Esophagus mucosa (tissue), 1 donor: Measurements from ENCODE around the gene HNRNPA2B1. TPM values are rescaled to one million over a fixed set of nuclear protein-coding genes. Genes with fewer than 3 reads are reported as not detected.
"Not testable (repeated sequence)": the region's sequence is repeated elsewhere in the genome, so short reads cannot be mapped to it uniquely, and the experiment has no call there.

Source experiments
- ATAC-seq: fragments of 200-7000 bp; cut with Tn5 transposase; one replicate; pipeline ENCODE4 v1.9.1; 2020
- total RNA-seq: library from RNA; stranded (reverse); gene quantifications from one replicate; pipeline ENCODE4 v1.2.4, GENCODE V29; 2023
- donor health status: DM: yes; HTN: yes; CAD: no.

Gene HNRNPA2B1
- total RNA-seq, 1 donor from 2014 or later = 231 TPM

- no peak for ATAC-seq
Measured at GRCh38 chr7:26198133-26198780, 2.3 kb downstream of the HNRNPA2B1 start.

- no peak for ATAC-seq
Measured at GRCh38 chr7:26197153-26198115, 3.1 kb downstream of the HNRNPA2B1 start.

GRCh38 chr7:26195867-26196657 is 4.5 kb downstream of the HNRNPA2B1 start:
- no peak for ATAC-seq

GRCh38 chr7:26195182-26195581 is 5.4 kb downstream of the HNRNPA2B1 start:
- no peak for ATAC-seq

GRCh38 chr7:26194764-26195163 is 5.8 kb downstream of the HNRNPA2B1 start:
- not testable (repeated sequence) for ATAC-seq

- no peak for ATAC-seq
Measured at GRCh38 chr7:26193432-26194207, 6.9 kb downstream of the HNRNPA2B1 start.

- ATAC-seq = no peak
Measured at GRCh38 chr7:26192485-26193087, 8.0 kb downstream of the HNRNPA2B1 start.

- no peak for ATAC-seq
Measured at GRCh38 chr7:26191974-26192479, 8.5 kb downstream of the HNRNPA2B1 start.

GRCh38 chr7:26191233-26191973 is 9.1 kb downstream of the HNRNPA2B1 start:
- ATAC-seq = no peak

- no peak for ATAC-seq
Measured at GRCh38 chr7:26190417-26190869, 10.1 kb downstream of the HNRNPA2B1 start.

- ATAC-seq = no peak
Measured at GRCh38 chr7:26189697-26190096, 10.8 kb downstream of the HNRNPA2B1 start.

GRCh38 chr7:26188957-26189541 is 11.5 kb downstream of the HNRNPA2B1 start:
- ATAC-seq = no peak

GRCh38 chr7:26188206-26188956 is 12.2 kb downstream of the HNRNPA2B1 start:
- ATAC-seq = no peak

GRCh38 chr7:26187380-26188205 is 13.0 kb downstream of the HNRNPA2B1 start:
- ATAC-seq = peak; percentile 12

GRCh38 chr7:26186364-26187311 is 13.9 kb downstream of the HNRNPA2B1 start:
- ATAC-seq = no peak

- ATAC-seq = no peak
Measured at GRCh38 chr7:26185844-26186180, 14.7 kb downstream of the HNRNPA2B1 start.

- ATAC-seq = no peak
Measured at GRCh38 chr7:26185131-26185843, 15.3 kb downstream of the HNRNPA2B1 start.
